GM12878 (cell line): ENCODE results near the gene TEC. TPM values are rescaled to one million over a fixed set of nuclear protein-coding genes. Genes with fewer than 3 reads are reported as not detected.

Experiments used
- ATAC-seq: fragments of 200-7000 bp; cut with Tn5 transposase; 3 replicates; pipeline ENCODE4 v1.9.1; 2020; ENCODE audit warnings: mild to moderate bottlenecking, moderate library complexity
- BruUV-seq: library from RNA; stranded (reverse); fragments of 400-500 nt; replicated peaks from 2 replicates; lab custom pipeline; 2021; lab: Mats Ljungman, UMichigan
- CTCF ChIA-PET: fragments of 300-600 bp; sonication (Branson Sonifier 250); formaldehyde crosslinking; extraction: SDS; loops from one replicate; lab custom pipeline; 2021; ENCODE audit warnings: inconsistent platforms; lab: Yijun Ruan, JAX
- POLR2A ChIA-PET: fragments of 350-600 bp; formaldehyde crosslinking; extraction: SDS; loops from one replicate; lab custom pipeline; 2021; ENCODE audit warnings: inconsistent platforms; lab: Charles Lee
- RAD21 ChIA-PET: fragments of 300-600 bp; sonication (Branson Sonifier 250); formaldehyde crosslinking; loops from one replicate; lab custom pipeline; 2023; ENCODE audit warnings: antibody characterized with exemption; ENCODE audit not compliant: unreplicated experiment; lab: Charles Lee
- SMC1A ChIA-PET: fragments of 300-600 bp; sonication (Branson Sonifier 250); formaldehyde crosslinking; loops from one replicate; lab custom pipeline; 2023; ENCODE audit not compliant: unreplicated experiment, uncharacterized antibody; lab: Charles Lee
- DNase-seq: peaks from one replicate; pipeline ENCODE4 v3.0.0-alpha.2; 2011; ENCODE audit warnings: low read depth, low spot score
- FAIRE-seq: peaks from 3 replicates; lab custom pipeline; 2011; peaks lifted over from hg19 to GRCh38; lab: Jason Lieb, UNC
- H2AFZ ChIP-seq: 2 replicates; pipeline ENCODE4 v1.6.0; 2011; ENCODE audit warnings: low read depth, low read length, control low read depth; ENCODE audit not compliant: control insufficient read depth
- H3K27ac ChIP-seq: 2 replicates; pipeline ENCODE4 v1.5.1; 2011; ENCODE audit warnings: control low read depth; ENCODE audit not compliant: control insufficient read depth, insufficient read depth
- H3K27me3 ChIP-seq, 2 experiments: replicated peaks in 1 of 2; 2 replicates each; pipeline versions ENCODE4 v1.6.0 to v1.6.1; 2011; ENCODE audit warnings: low read length in 1 of 2; ENCODE audit not compliant: control insufficient read depth in 2 of 2, insufficient read depth in 2 of 2
- H3K36me3 ChIP-seq, 2 experiments: 2 replicates each; pipeline ENCODE4 v1.5.1; 2011; ENCODE audit warnings: low read length in 1 of 2; ENCODE audit not compliant: control insufficient read depth in 2 of 2, insufficient read depth in 2 of 2
- H3K4me1 ChIP-seq: 2 replicates; pipeline ENCODE4 v1.6.1; 2011; ENCODE audit warnings: mild to moderate bottlenecking, low read length, moderate library complexity, mixed read lengths; ENCODE audit not compliant: control insufficient read depth, insufficient read depth
- H3K4me2 ChIP-seq: 2 replicates; pipeline ENCODE4 v1.6.0; 2011; ENCODE audit warnings: control low read depth; ENCODE audit not compliant: control insufficient read depth, insufficient read depth
- H3K4me3 ChIP-seq: fragments of 200-600 bp; sonication (generic); 2 replicates; pipeline ENCODE4 v1.5.1; 2016
- H3K79me2 ChIP-seq: 2 replicates; pipeline ENCODE4 v1.6.0; 2011; ENCODE audit warnings: low read length; ENCODE audit not compliant: control insufficient read depth, insufficient read depth
- H3K9ac ChIP-seq: 2 replicates; pipeline ENCODE4 v1.8.0; 2011; ENCODE audit warnings: low read length, control low read depth, mixed read lengths; ENCODE audit not compliant: control insufficient read depth, insufficient read depth
- H3K9me3 ChIP-seq: replicated peaks from 3 replicates; pipeline ENCODE4 v1.5.1; 2011; ENCODE audit warnings: mild to moderate bottlenecking, low read length; ENCODE audit not compliant: control insufficient read depth, insufficient read depth
- H4K20me1 ChIP-seq: 2 replicates; pipeline ENCODE4 v1.6.0; 2011; ENCODE audit not compliant: control insufficient read depth, insufficient read depth
- WGBS: methylation state at CpG from one replicate; pipeline ENCODE4 v1.1.6; 2016; ENCODE audit warnings: low lambda C conversion rate; ENCODE audit not compliant: insufficient replicate concordance, insufficient coverage; ENCODE audit errors: missing lambda C conversion rate; 5-methylcytosine and 5-hydroxymethylcytosine counted together
- in situ Hi-C: fragments of 300-500 bp; cut with MboI; formaldehyde crosslinking; loops from 9 replicates; pipeline ENCODE4 v1.14.3; 2018; ENCODE audit warnings: mixed read lengths
- intact Hi-C: fragments of 100-400 bp; cut with micrococcal nuclease; formaldehyde crosslinking; loops from one replicate; pipeline ENCODE4 v1.14.2; 2022; ENCODE audit not compliant: unreplicated experiment
- polyA plus RNA-seq, 11 experiments: library from polyadenylated mRNA; depleted of rRNA in 4 of 11; unstranded in 6 of 11; stranded (reverse) in 5 of 11; fragments of >200 nt; fragmentation: Nextera tagmentation in 4 of 11; fragmentation: Illumina TruSeq in 1 of 11; extraction: Ambion mirVana in 4 of 11; extraction: Trizol in 1 of 11; gene quantifications; 1 replicate in 1 of 11; 2 replicates in 10 of 11; pipeline versions ENCODE4 v1.2.1 to v1.2.3, GENCODE V29; 2011 to 2016; ENCODE audit warnings: inconsistent platforms in 2 of 11, missing spikeins in 2 of 11, low read depth in 1 of 11
- total RNA-seq, 4 experiments: library from RNA; depleted of rRNA in 3 of 4; stranded (reverse); fragments of >200 nt in 3 of 4; fragmentation: Illumina TruSeq in 1 of 4; extraction: Trizol in 1 of 4; gene quantifications; 2 replicates each; pipeline versions ENCODE4 v1.2.1 to v1.2.3, GENCODE V29; 2013 to 2021
- TF ChIP-seq, protein P1 (sequence below): IDR thresholded peaks from 2 replicates; pipeline ENCODE4 v1.6.1; 2011; ENCODE audit warnings: borderline replicate concordance, low read depth, mild to moderate bottlenecking, moderate library complexity, low read length; ENCODE audit not compliant: insufficient read depth, poor library complexity, severe bottlenecking
- TF ChIP-seq, protein P2 (sequence below): fragments of 450-650 bp; IDR thresholded peaks from 2 replicates; pipeline ENCODE4 v1.6.1; 2017; ENCODE audit warnings: mild to moderate bottlenecking, low read depth, inconsistent platforms; ENCODE audit not compliant: poor library complexity, severe bottlenecking

Gene TEC
- total and polyA plus RNA-seq, 10 of the 15 experiments (the other 5 are each of a cell fraction or from before 2014, with no cell fraction given), result 7.4 to 27.2 (median 17.1) TPM

DNA sequence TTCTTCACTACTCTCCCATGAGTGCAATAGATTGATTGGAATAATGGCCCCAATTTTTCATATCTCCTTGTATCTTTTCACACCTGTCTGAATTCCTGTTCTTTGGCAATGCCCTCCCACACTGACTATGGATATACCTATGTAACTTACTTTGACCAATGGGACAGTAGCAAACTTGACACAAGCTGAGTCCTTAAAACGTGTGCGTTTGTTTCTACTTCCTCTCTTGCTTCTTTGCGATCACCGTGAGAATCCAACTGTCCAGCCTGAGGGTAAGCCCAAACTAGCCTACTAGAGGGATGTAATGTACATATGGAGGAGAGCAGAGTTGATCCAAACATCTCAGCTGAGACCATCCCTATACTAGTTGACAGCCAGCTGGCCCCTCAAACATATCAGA, 19.3 kb downstream of the TEC start:
- DNase-seq (no peak), ATAC-seq (no peak), FAIRE-seq (no peak)
- ChIA-PET SMC1A (interaction anchor here (1.0 to 3.8 kb wide), 11 partner anchors 9 to 67 kb away, joined by 3 to 36 read pairs (median 8); no protein-coding TSS in a partner anchor), POLR2A (interaction anchor here (0.7 to 2.8 kb wide), 5 partner anchors 10 to 55 kb away, joined by 3 to 11 read pairs (median 5); no protein-coding TSS in a partner anchor), RAD21 (interaction anchor here (2.4 to 3.0 kb wide), 4 partner anchors 17 to 55 kb away, joined by 6 to 15 read pairs (median 10); no protein-coding TSS in a partner anchor), CTCF (interaction anchor here (0.8 to 1.4 kb wide), 3 partner anchors 16 to 58 kb away, joined by 3 read pairs; no protein-coding TSS in a partner anchor)
- peaks cover 22% of the 10 kb centered on the region for H3K4me1 ChIP-seq
- BruUV-seq, result no TSS peak
- no peak overlapping the region for H2AFZ ChIP-seq
- H3K27ac ChIP-seq, result no peak overlapping the region
- no peak overlapping the region for H3K9ac ChIP-seq
- no peaks in the 10 kb centered on the region; the same call in 1 of the 2 replicates for H4K20me1 ChIP-seq
- H3K9me3 ChIP-seq, result peaks cover 5% of the 10 kb centered on the region; the same call in 2 of the 3 replicates
- no peak overlapping the region for H3K4me2 ChIP-seq
- in situ Hi-C loops (no loop called here), intact Hi-C loops (no loop called here)
- H3K36me3 ChIP-seq, result peaks cover 0 to 3% of the 10 kb centered on the region in 2 experiments; a peak in 2 of 4 replicates
- TF ChIP-seq, protein P1, sequence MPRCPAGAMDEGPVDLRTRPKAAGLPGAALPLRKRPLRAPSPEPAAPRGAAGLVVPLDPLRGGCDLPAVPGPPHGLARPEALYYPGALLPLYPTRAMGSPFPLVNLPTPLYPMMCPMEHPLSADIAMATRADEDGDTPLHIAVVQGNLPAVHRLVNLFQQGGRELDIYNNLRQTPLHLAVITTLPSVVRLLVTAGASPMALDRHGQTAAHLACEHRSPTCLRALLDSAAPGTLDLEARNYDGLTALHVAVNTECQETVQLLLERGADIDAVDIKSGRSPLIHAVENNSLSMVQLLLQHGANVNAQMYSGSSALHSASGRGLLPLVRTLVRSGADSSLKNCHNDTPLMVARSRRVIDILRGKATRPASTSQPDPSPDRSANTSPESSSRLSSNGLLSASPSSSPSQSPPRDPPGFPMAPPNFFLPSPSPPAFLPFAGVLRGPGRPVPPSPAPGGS, result peak; percentile 85
- TF ChIP-seq, protein P2, sequence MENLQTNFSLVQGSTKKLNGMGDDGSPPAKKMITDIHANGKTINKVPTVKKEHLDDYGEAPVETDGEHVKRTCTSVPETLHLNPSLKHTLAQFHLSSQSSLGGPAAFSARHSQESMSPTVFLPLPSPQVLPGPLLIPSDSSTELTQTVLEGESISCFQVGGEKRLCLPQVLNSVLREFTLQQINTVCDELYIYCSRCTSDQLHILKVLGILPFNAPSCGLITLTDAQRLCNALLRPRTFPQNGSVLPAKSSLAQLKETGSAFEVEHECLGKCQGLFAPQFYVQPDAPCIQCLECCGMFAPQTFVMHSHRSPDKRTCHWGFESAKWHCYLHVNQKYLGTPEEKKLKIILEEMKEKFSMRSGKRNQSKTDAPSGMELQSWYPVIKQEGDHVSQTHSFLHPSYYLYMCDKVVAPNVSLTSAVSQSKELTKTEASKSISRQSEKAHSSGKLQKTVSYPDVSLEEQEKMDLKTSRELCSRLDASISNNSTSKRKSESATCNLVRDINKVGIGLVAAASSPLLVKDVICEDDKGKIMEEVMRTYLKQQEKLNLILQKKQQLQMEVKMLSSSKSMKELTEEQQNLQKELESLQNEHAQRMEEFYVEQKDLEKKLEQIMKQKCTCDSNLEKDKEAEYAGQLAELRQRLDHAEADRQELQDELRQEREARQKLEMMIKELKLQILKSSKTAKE, result no peak
- no peak overlapping the region for H3K4me3 ChIP-seq
- 87% methylated on average over 4 of the region's 4 CpGs for WGBS
- H3K27me3 ChIP-seq, result no peaks in the 10 kb centered on the region
- H3K79me2 ChIP-seq, result peaks cover 87% of the 10 kb centered on the region
